Endothelial cell of umbilical vein (primary cell): ENCODE measurements around the gene PRR36. TPM values are rescaled to one million over a fixed set of nuclear protein-coding genes. Genes with fewer than 3 reads are reported as not detected.

Experiments used
- BruUV-seq: library from RNA; stranded (reverse); fragments of 400-500 nt; replicated peaks from 2 replicates; lab custom pipeline; 2021; lab: Mats Ljungman, UMichigan
- CTCF ChIA-PET: fragments of 300-600, 350-600 bp; sonication (Branson Sonifier 250); formaldehyde crosslinking; loops from one replicate; lab custom pipeline; 2021; ENCODE audit warnings: antibody characterized with exemption, inconsistent platforms; lab: Charles Lee
- POLR2A ChIA-PET: fragments of 300-600, 350-600 bp; sonication (Branson Sonifier 250); formaldehyde crosslinking; loops from one replicate; lab custom pipeline; 2021; ENCODE audit warnings: antibody characterized with exemption, inconsistent platforms; lab: Charles Lee
- DNase-seq: peaks from one replicate; pipeline ENCODE4 v3.0.0-alpha.2; 2011; ENCODE audit warnings: low read depth, low spot score
- FAIRE-seq: peaks from 2 replicates; lab custom pipeline; 2011; peaks lifted over from hg19 to GRCh38; lab: Jason Lieb, UNC
- H2AFZ ChIP-seq: 2 replicates; pipeline ENCODE4 v1.6.0; 2012; ENCODE audit warnings: low read depth, low read length, control low read depth, inconsistent platforms
- H3K27ac ChIP-seq: 2 replicates; pipeline ENCODE4 v1.5.1; 2011; ENCODE audit warnings: low read depth, mild to moderate bottlenecking, control low read depth, low read length, moderate library complexity; ENCODE audit not compliant: insufficient read depth
- H3K27me3 ChIP-seq, 2 experiments: 2 replicates each; pipeline versions ENCODE4 v1.6.0 to v1.6.1; 2011; ENCODE audit warnings: low read length in 2 of 2, mixed read lengths in 1 of 2; ENCODE audit not compliant: control insufficient read depth in 2 of 2, insufficient read depth in 2 of 2
- H3K36me3 ChIP-seq, 2 experiments: 2 replicates in 1 of 2; 3 replicates in 1 of 2; pipeline ENCODE4 v1.5.1; 2011; ENCODE audit warnings: low read length in 2 of 2, mild to moderate bottlenecking in 1 of 2, moderate library complexity in 1 of 2; ENCODE audit not compliant: control insufficient read depth in 2 of 2, insufficient read depth in 2 of 2; ENCODE audit errors: extremely low read depth in 1 of 2
- H3K4me1 ChIP-seq: 3 replicates; pipeline ENCODE4 v1.5.1; 2011; ENCODE audit warnings: mild to moderate bottlenecking, low read length; ENCODE audit not compliant: control insufficient read depth, insufficient read depth; ENCODE audit errors: extremely low read depth
- H3K4me2 ChIP-seq: 2 replicates; pipeline ENCODE4 v1.6.1; 2011; ENCODE audit warnings: low read length, control low read depth, mixed read lengths; ENCODE audit not compliant: insufficient read depth
- H3K4me3 ChIP-seq, 3 experiments: fragments of 200-600 bp in 1 of 3; sonication (generic), shearing (Covaris generic) in 1 of 3; replicated peaks in 1 of 3; 2 replicates each; pipeline ENCODE4 v1.5.1; 2011 to 2016; ENCODE audit warnings: control low read depth in 3 of 3, low read length in 3 of 3, mild to moderate bottlenecking in 2 of 3, inconsistent platforms in 1 of 3, low read depth in 1 of 3, moderate library complexity in 1 of 3; ENCODE audit not compliant: insufficient read depth in 1 of 3
- H3K79me2 ChIP-seq: 2 replicates; pipeline ENCODE4 v1.6.0; 2012; ENCODE audit warnings: low read length, inconsistent platforms; ENCODE audit not compliant: control insufficient read depth, insufficient read depth
- H3K9ac ChIP-seq: replicated peaks from 2 replicates; pipeline ENCODE3; 2011; ENCODE audit warnings: low read length, control low read depth; ENCODE audit not compliant: insufficient read depth; ENCODE audit errors: extremely low read depth
- H3K9me1 ChIP-seq: replicated peaks from 3 replicates; pipeline ENCODE4 v1.6.0; 2011; ENCODE audit warnings: mild to moderate bottlenecking, low read length; ENCODE audit not compliant: control insufficient read depth, insufficient read depth; ENCODE audit errors: extremely low read depth
- H3K9me3 ChIP-seq: replicated peaks from 2 replicates; pipeline ENCODE4 v1.5.1; 2012; ENCODE audit warnings: low read length, inconsistent platforms; ENCODE audit not compliant: control insufficient read depth, insufficient read depth
- H4K20me1 ChIP-seq: replicated peaks from 2 replicates; pipeline ENCODE3; 2011; ENCODE audit warnings: mild to moderate bottlenecking, low read length; ENCODE audit not compliant: control insufficient read depth, insufficient read depth; ENCODE audit errors: extremely low read depth
- EZH2 ChIP-seq: IDR thresholded peaks from 2 replicates; pipeline ENCODE4 v1.6.1; 2012; ENCODE audit warnings: borderline replicate concordance, low read depth, mild to moderate bottlenecking, moderate library complexity, low read length, inconsistent platforms; ENCODE audit not compliant: severe bottlenecking
- FOS ChIP-seq: IDR thresholded peaks from 2 replicates; pipeline ENCODE4 v1.6.1; 2011; ENCODE audit warnings: mild to moderate bottlenecking, low read length, moderate library complexity, borderline replicate concordance; ENCODE audit not compliant: insufficient read depth
- GATA2 ChIP-seq: IDR thresholded peaks from 2 replicates; pipeline ENCODE4 v1.7.0; 2011; ENCODE audit warnings: low read depth, mild to moderate bottlenecking, moderate library complexity, mixed read lengths, low read length; ENCODE audit not compliant: insufficient read length, insufficient read depth
- JUN ChIP-seq: IDR thresholded peaks from 2 replicates; pipeline ENCODE4 v1.6.1; 2011; ENCODE audit warnings: borderline replicate concordance, low read depth; ENCODE audit not compliant: insufficient read length, insufficient read depth
- MYC ChIP-seq: IDR thresholded peaks from one replicate; pipeline ENCODE4 v1.6.1; 2011; ENCODE audit warnings: mild to moderate bottlenecking, low read depth, low read length
- POLR2A ChIP-seq: IDR thresholded peaks from 2 replicates; pipeline ENCODE4 v1.6.1; 2012; ENCODE audit warnings: low read depth, mild to moderate bottlenecking, control low read depth, low read length
- POLR2AphosphoS5 ChIP-seq: IDR thresholded peaks from 2 replicates; pipeline ENCODE4 v1.6.1; 2012; ENCODE audit warnings: low read depth, mild to moderate bottlenecking, control low read depth, low read length, moderate library complexity; ENCODE audit not compliant: insufficient read depth
- dilution Hi-C: fragments of 300-500 bp; cut with MboI; formaldehyde crosslinking; loops from one replicate; pipeline ENCODE4 v1.15.0; 2019; ENCODE audit warnings: low sequenced_read_pairs; ENCODE audit not compliant: extremely low pct_ligation_motif_present
- intact Hi-C: fragments of 100-400 bp; cut with micrococcal nuclease; formaldehyde crosslinking; loops from one replicate; pipeline ENCODE4 v1.10.0; 2022
- polyA plus RNA-seq, 4 experiments: library from polyadenylated mRNA; depleted of rRNA in 3 of 4; stranded (reverse) in 3 of 4; unstranded in 1 of 4; fragments of >200 nt; gene quantifications; 2 replicates each; pipeline versions ENCODE4 v1.2.1 to v1.2.3, GENCODE V29; 2011 to 2012; ENCODE audit warnings: missing spikeins in 1 of 4
- total RNA-seq: library from RNA; stranded (reverse); gene quantifications from 2 replicates; pipeline ENCODE4 v1.2.3, GENCODE V29; 2021
- TF ChIP-seq, protein P1 (sequence below), 2 donors: IDR thresholded peaks; 1 replicate in 1 of 2; 2 replicates in 1 of 2; pipeline ENCODE4 v1.5.1; 2011; ENCODE audit warnings: low read length in 2 of 2, mild to moderate bottlenecking in 2 of 2, moderate library complexity in 2 of 2, control low read depth in 1 of 2, inconsistent platforms in 1 of 2, low read depth in 1 of 2; ENCODE audit not compliant: insufficient read depth in 1 of 2; ENCODE audit errors: extremely low read depth in 1 of 2
- TF ChIP-seq, protein P2 (sequence below): IDR thresholded peaks from 2 replicates; pipeline ENCODE4 v1.6.1; 2011; ENCODE audit not compliant: insufficient read depth, insufficient read length

Gene PRR36
- total and polyA plus RNA-seq, 2 donors (not counting 3 experiments of a cell fraction or from before 2014, with no cell fraction given) = not detected

DNA sequence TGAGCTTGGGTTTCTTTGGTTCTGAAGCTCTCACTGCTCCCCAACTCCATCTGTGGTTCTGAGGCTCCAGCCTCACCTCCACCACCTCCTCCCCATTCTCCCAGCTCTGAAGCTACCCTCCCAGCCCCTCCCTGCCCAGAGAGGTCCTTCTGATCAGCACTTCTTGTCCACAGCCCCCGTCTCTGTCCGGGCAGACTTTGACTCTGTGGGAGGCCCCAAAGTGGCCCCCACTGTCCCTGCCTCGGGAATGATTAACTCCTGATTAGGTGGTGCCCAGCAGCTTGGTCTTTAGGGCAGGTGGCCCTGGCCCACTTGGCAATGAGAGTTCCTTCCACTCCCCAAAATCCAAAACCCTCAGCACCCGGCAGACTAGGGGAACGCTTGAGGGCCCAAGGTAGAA is 29.8 kb downstream of the PRR36 start:
- H3K9me3 ChIP-seq = no peaks in the 10 kb centered on the region
- POLR2A ChIA-PET = no interaction called here
- H3K4me1 ChIP-seq = no peaks in the 10 kb centered on the region
- dilution Hi-C loops = no loop called here
- BruUV-seq = no TSS peak
- H3K9me1 ChIP-seq = no peaks in the 10 kb centered on the region
- no peak for DNase-seq
- no peak overlapping the region for H3K4me3 ChIP-seq
- no peak for FAIRE-seq
- CTCF ChIA-PET = interaction anchor here (0.7 to 1.3 kb wide), 2 partner anchors 8 to 10 kb away, joined by 3 to 6 read pairs; no protein-coding TSS in a partner anchor
- no peaks in the 10 kb centered on the region for H3K79me2 ChIP-seq
- intact Hi-C loops = no loop called here
- no peak overlapping the region for H2AFZ ChIP-seq
- H3K27ac ChIP-seq = no peak overlapping the region
- no peaks in the 10 kb centered on the region for H3K27me3 ChIP-seq
- H3K4me2 ChIP-seq = no peak overlapping the region
- no peak overlapping the region for H3K9ac ChIP-seq
- TF ChIP-seq, protein P1, sequence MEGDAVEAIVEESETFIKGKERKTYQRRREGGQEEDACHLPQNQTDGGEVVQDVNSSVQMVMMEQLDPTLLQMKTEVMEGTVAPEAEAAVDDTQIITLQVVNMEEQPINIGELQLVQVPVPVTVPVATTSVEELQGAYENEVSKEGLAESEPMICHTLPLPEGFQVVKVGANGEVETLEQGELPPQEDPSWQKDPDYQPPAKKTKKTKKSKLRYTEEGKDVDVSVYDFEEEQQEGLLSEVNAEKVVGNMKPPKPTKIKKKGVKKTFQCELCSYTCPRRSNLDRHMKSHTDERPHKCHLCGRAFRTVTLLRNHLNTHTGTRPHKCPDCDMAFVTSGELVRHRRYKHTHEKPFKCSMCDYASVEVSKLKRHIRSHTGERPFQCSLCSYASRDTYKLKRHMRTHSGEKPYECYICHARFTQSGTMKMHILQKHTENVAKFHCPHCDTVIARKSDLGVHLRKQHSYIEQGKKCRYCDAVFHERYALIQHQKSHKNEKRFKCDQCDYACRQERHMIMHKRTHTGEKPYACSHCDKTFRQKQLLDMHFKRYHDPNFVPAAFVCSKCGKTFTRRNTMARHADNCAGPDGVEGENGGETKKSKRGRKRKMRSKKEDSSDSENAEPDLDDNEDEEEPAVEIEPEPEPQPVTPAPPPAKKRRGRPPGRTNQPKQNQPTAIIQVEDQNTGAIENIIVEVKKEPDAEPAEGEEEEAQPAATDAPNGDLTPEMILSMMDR (IDR thresholded peaks at IDR 0.05; ENCODE audit: extremely low read depth in 1 of 2, insufficient read depth in 1 of 2, low read depth in 1 of 2, low read length in 2 of 2) = no peak
- TF ChIP-seq JUN = no peak
- no peak for TF ChIP-seq MYC
- no peak for TF ChIP-seq POLR2A
- TF ChIP-seq GATA2 = no peak
- TF ChIP-seq EZH2 = no peak
- TF ChIP-seq POLR2AphosphoS5 = no peak
- TF ChIP-seq, protein P2, sequence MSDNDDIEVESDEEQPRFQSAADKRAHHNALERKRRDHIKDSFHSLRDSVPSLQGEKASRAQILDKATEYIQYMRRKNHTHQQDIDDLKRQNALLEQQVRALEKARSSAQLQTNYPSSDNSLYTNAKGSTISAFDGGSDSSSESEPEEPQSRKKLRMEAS = no peak
- no peak for TF ChIP-seq FOS
- no peaks in the 10 kb centered on the region for H3K36me3 ChIP-seq
- no peaks in the 10 kb centered on the region for H4K20me1 ChIP-seq
